H9 (cell line): ENCODE data around the gene OR10A3. TPM values are rescaled to one million over a fixed set of nuclear protein-coding genes. Genes with fewer than 3 reads are reported as not detected.

Source experiments
- DNase-seq: peaks from one replicate; pipeline ENCODE4 v3.0.0-alpha.2; 2017
- H2AFZ ChIP-seq: one replicate; pipeline ENCODE4 v1.6.1; 2013; ENCODE audit warnings: mild to moderate bottlenecking, low read length, control low read depth, moderate library complexity
- H2AK5ac ChIP-seq: 2 replicates; pipeline ENCODE4 v1.6.1; 2013; ENCODE audit warnings: low read length, control low read depth, mixed read lengths; ENCODE audit not compliant: insufficient read length
- H2BK120ac ChIP-seq: one replicate; pipeline ENCODE4 v1.6.1; 2013; ENCODE audit warnings: low read depth, mild to moderate bottlenecking, low read length, control low read depth, inconsistent platforms; ENCODE audit not compliant: poor library complexity, severe bottlenecking
- H2BK12ac ChIP-seq: 2 replicates; pipeline ENCODE4 v1.6.1; 2013; ENCODE audit warnings: low read length, control low read depth, mixed read lengths, low read depth; ENCODE audit not compliant: insufficient read length
- H2BK15ac ChIP-seq: 2 replicates; pipeline ENCODE4 v1.6.1; 2013; ENCODE audit warnings: low read depth, low read length, control low read depth
- H2BK20ac ChIP-seq: one replicate; pipeline ENCODE4 v1.6.1; 2013; ENCODE audit warnings: low read depth, mild to moderate bottlenecking, low read length, control low read depth, inconsistent platforms; ENCODE audit not compliant: poor library complexity, severe bottlenecking
- H2BK5ac ChIP-seq: 2 replicates; pipeline ENCODE4 v1.6.1; 2013; ENCODE audit warnings: low read length, control low read depth, mixed read lengths; ENCODE audit not compliant: insufficient read length
- H3K14ac ChIP-seq: 2 replicates; pipeline ENCODE4 v1.6.1; 2013; ENCODE audit warnings: low read length, control low read depth; ENCODE audit not compliant: insufficient read depth
- H3K18ac ChIP-seq: 2 replicates; pipeline ENCODE4 v1.6.1; 2013; ENCODE audit warnings: low read depth, mild to moderate bottlenecking, mixed read lengths, low read length, control low read depth; ENCODE audit not compliant: insufficient read length
- H3K23ac ChIP-seq: 2 replicates; pipeline ENCODE4 v1.6.1; 2013; ENCODE audit warnings: low read length, control low read depth, mixed read lengths, low read depth; ENCODE audit not compliant: insufficient read length
- H3K23me2 ChIP-seq: 2 replicates; pipeline ENCODE4 v1.6.1; 2013; ENCODE audit warnings: low read depth, mild to moderate bottlenecking, mixed read lengths, low read length, control low read depth; ENCODE audit not compliant: insufficient read length, poor library complexity, severe bottlenecking
- H3K27ac ChIP-seq: 2 replicates; pipeline ENCODE4 v1.5.1; 2013; ENCODE audit warnings: low read length, control low read depth, mixed read lengths, low read depth; ENCODE audit not compliant: insufficient read length
- H3K27me3 ChIP-seq: 2 replicates; pipeline ENCODE4 v1.6.1; 2013; ENCODE audit warnings: low read length, control low read depth, inconsistent platforms; ENCODE audit not compliant: insufficient read depth
- H3K4ac ChIP-seq: 2 replicates; pipeline ENCODE4 v1.6.1; 2013; ENCODE audit warnings: low read depth, mild to moderate bottlenecking, control low read depth, inconsistent platforms, low read length, moderate library complexity
- H3K4me1 ChIP-seq: 2 replicates; pipeline ENCODE4 v1.6.1; 2013; ENCODE audit warnings: low read length, control low read depth, inconsistent platforms; ENCODE audit not compliant: insufficient read depth
- H3K4me2 ChIP-seq: 2 replicates; pipeline ENCODE4 v1.6.1; 2013; ENCODE audit warnings: low read length, control low read depth, mixed read lengths; ENCODE audit not compliant: insufficient read length, insufficient read depth
- H3K56ac ChIP-seq: 2 replicates; pipeline ENCODE4 v1.6.1; 2013; ENCODE audit warnings: low read depth, mild to moderate bottlenecking, mixed read lengths, low read length, control low read depth; ENCODE audit not compliant: insufficient read length
- H3K79me1 ChIP-seq: 2 replicates; pipeline ENCODE4 v1.6.1; 2013; ENCODE audit warnings: low read depth, mild to moderate bottlenecking, moderate library complexity, low read length, control low read depth, inconsistent platforms; ENCODE audit not compliant: insufficient read depth, poor library complexity, severe bottlenecking
- H3K79me2 ChIP-seq: 2 replicates; pipeline ENCODE4 v1.6.1; 2013; ENCODE audit warnings: low read length, control low read depth, inconsistent platforms; ENCODE audit not compliant: insufficient read depth
- H3K9ac ChIP-seq: 2 replicates; pipeline ENCODE4 v1.6.1; 2013; ENCODE audit warnings: low read length, control low read depth, mixed read lengths; ENCODE audit not compliant: insufficient read length; ENCODE audit errors: extremely low read depth
- H3K9me3 ChIP-seq: one replicate; pipeline ENCODE4 v1.6.1; 2013; ENCODE audit warnings: low read depth, low read length, inconsistent platforms; ENCODE audit not compliant: control insufficient read depth
- H3T11ph ChIP-seq: one replicate; pipeline ENCODE4 v1.6.1; 2013; ENCODE audit warnings: mild to moderate bottlenecking, low read length, control low read depth, inconsistent platforms
- H4K20me1 ChIP-seq: one replicate; pipeline ENCODE4 v1.6.1; 2013; ENCODE audit not compliant: control insufficient read depth, insufficient read length, insufficient read depth
- H4K5ac ChIP-seq: 2 replicates; pipeline ENCODE4 v1.6.1; 2013; ENCODE audit warnings: low read depth, mild to moderate bottlenecking, mixed read lengths, low read length, control low read depth; ENCODE audit not compliant: insufficient read length
- H4K8ac ChIP-seq: replicated peaks from 2 replicates; pipeline ENCODE4 v1.6.1; 2013; ENCODE audit warnings: low read length, control low read depth, mixed read lengths, low read depth; ENCODE audit not compliant: insufficient read length
- H4K91ac ChIP-seq: 2 replicates; pipeline ENCODE4 v1.6.1; 2013; ENCODE audit warnings: low read depth, mild to moderate bottlenecking, moderate library complexity, mixed read lengths, low read length, control low read depth; ENCODE audit not compliant: insufficient read length
- H3K27ac Mint-ChIP-seq, 3 experiments: 2 replicates in 2 of 3; 3 replicates in 1 of 3; pipeline ENCODE4 v1.8.0; 2020 to 2021; ENCODE audit warnings: mixed read lengths in 3 of 3, mild to moderate bottlenecking in 1 of 3, moderate library complexity in 1 of 3
- H3K27me3 Mint-ChIP-seq: 2 replicates; pipeline ENCODE4 v1.8.0; 2021; ENCODE audit warnings: low read depth, mild to moderate bottlenecking, moderate library complexity, mixed read lengths
- H3K36me3 Mint-ChIP-seq, 3 experiments: 2 replicates in 2 of 3; 3 replicates in 1 of 3; pipeline ENCODE4 v1.8.0; 2020 to 2021; ENCODE audit warnings: low read depth in 3 of 3, mixed read lengths in 3 of 3; ENCODE audit not compliant: insufficient read depth in 1 of 3
- H3K4me1 Mint-ChIP-seq, 2 experiments: 2 replicates each; pipeline ENCODE4 v1.8.0; 2020; ENCODE audit warnings: mixed read lengths in 2 of 2
- H3K4me3 Mint-ChIP-seq, 2 experiments: 2 replicates in 1 of 2; 3 replicates in 1 of 2; pipeline ENCODE4 v1.8.0; 2020 to 2021; ENCODE audit warnings: mild to moderate bottlenecking in 2 of 2, mixed read lengths in 2 of 2, moderate library complexity in 1 of 2
- H3K9me3 Mint-ChIP-seq, 2 experiments: 2 replicates in 1 of 2; 3 replicates in 1 of 2; pipeline ENCODE4 v1.8.0; 2020; ENCODE audit warnings: mild to moderate bottlenecking in 2 of 2, mixed read lengths in 2 of 2, moderate library complexity in 1 of 2
- CTCF ChIP-seq: fragments of 200-600 bp; sonication (generic); conservative IDR thresholded peaks from 3 replicates; pipeline ENCODE4 v1.8.0; 2021; ENCODE audit warnings: antibody characterized with exemption, mild to moderate bottlenecking
- WGBS: extraction: QIAGEN DNeasy Blood & Tissue Kit; methylation state at CpG from one replicate; pipeline ENCODE4 v1.1.7; 2013; ENCODE audit warnings: missing lambda C conversion rate, low lambda C conversion rate, mixed read lengths; ENCODE audit not compliant: insufficient read length; ENCODE audit errors: extremely low coverage; 5-methylcytosine and 5-hydroxymethylcytosine counted together
- total RNA-seq: library from RNA; stranded (reverse); gene quantifications from 2 replicates; pipeline ENCODE4 v1.2.1, GENCODE V29; 2021

Gene OR10A3
- total RNA-seq, 1 experiment from 2014 or later, result not detected

GRCh38 chr11:7977232-7977917, 35.9 kb upstream of the OR10A3 start:
- no peaks in the 10 kb centered on the region for H3K79me2 ChIP-seq
- no peak overlapping the region for H3T11ph ChIP-seq
- H2BK5ac ChIP-seq, result no peak overlapping the region
- no peaks in the 10 kb centered on the region for H3K23me2 ChIP-seq
- H3K56ac ChIP-seq, result no peak overlapping the region
- H3K27ac Mint-ChIP-seq, result peak overlapping the region; percentile 12 to 62 (median 59); a peak in 4 of 7 replicates
- H3K4me3 Mint-ChIP-seq, result no peak overlapping the region
- TF ChIP-seq CTCF, result no peak
- H3K4me2 ChIP-seq, result no peak overlapping the region
- H4K5ac ChIP-seq, result no peak overlapping the region
- H4K8ac ChIP-seq, result no peak overlapping the region
- no peak overlapping the region for H2BK120ac ChIP-seq
- no peaks in the 10 kb centered on the region for H3K9me3 ChIP-seq
- H3K4ac ChIP-seq, result no peak overlapping the region
- H3K27me3 Mint-ChIP-seq, result no peaks in the 10 kb centered on the region
- no peaks in the 10 kb centered on the region for H3K79me1 ChIP-seq
- H2AK5ac ChIP-seq, result no peak overlapping the region
- no CpG with 5 or more reads among the region's 5 CpGs for WGBS
- no peak overlapping the region for H3K18ac ChIP-seq
- no peak overlapping the region for H2BK20ac ChIP-seq
- H3K9me3 Mint-ChIP-seq, result no peaks in the 10 kb centered on the region; a peak in 1 of 5 replicates
- H3K4me1 Mint-ChIP-seq, result peaks cover 16 to 17% of the 10 kb centered on the region in 2 experiments
- H3K23ac ChIP-seq, result no peak overlapping the region
- peaks cover 3% of the 10 kb centered on the region; the same call in 1 of the 2 replicates for H3K4me1 ChIP-seq
- H4K20me1 ChIP-seq, result no peaks in the 10 kb centered on the region
- H3K9ac ChIP-seq, result no peak overlapping the region
- H3K27ac ChIP-seq, result no peak overlapping the region
- no peaks in the 10 kb centered on the region for H3K36me3 Mint-ChIP-seq
- no peak overlapping the region for H2AFZ ChIP-seq
- no peak overlapping the region for H2BK12ac ChIP-seq
- H3K14ac ChIP-seq, result no peak overlapping the region
- no peak overlapping the region for H4K91ac ChIP-seq
- H3K27me3 ChIP-seq, result no peaks in the 10 kb centered on the region
- H2BK15ac ChIP-seq, result no peak overlapping the region
- no peak for DNase-seq
